Smooth muscle cell (in vitro differentiated cells): ENCODE measurements around the gene GFOD1. TPM values are rescaled to one million over a fixed set of nuclear protein-coding genes. Genes with fewer than 3 reads are reported as not detected.

Source experiments
- DNase-seq: peaks from one replicate; lab custom pipeline; 2025; ENCODE audit not compliant: unreplicated experiment; lab: John Stamatoyannopoulos, UW
- H2AFZ ChIP-seq: fragments of 200-600 bp; sonication (generic); 2 replicates; pipeline ENCODE4 v1.6.0; 2016; ENCODE audit warnings: antibody characterized with exemption, low read depth, mild to moderate bottlenecking
- H3F3A ChIP-seq: fragments of 200-600 bp; sonication (generic); 2 replicates; pipeline ENCODE4 v1.6.0; 2017; ENCODE audit warnings: antibody characterized with exemption, low read depth
- H3K27ac ChIP-seq: fragments of 200-600 bp; sonication (generic); 2 replicates; pipeline ENCODE4 v1.5.1; 2016; ENCODE audit warnings: low read depth, mild to moderate bottlenecking
- H3K27me3 ChIP-seq: fragments of 200-600 bp; sonication (generic); 2 replicates; pipeline ENCODE4 v1.6.1; 2016; ENCODE audit warnings: low read depth, mild to moderate bottlenecking
- H3K36me3 ChIP-seq: fragments of 200-600 bp; sonication (generic); 2 replicates; pipeline ENCODE4 v1.5.1; 2016; ENCODE audit warnings: low read depth
- H3K4me1 ChIP-seq: fragments of 200-600 bp; sonication (generic); 2 replicates; pipeline ENCODE4 v1.5.1; 2016; ENCODE audit warnings: low read depth
- H3K4me2 ChIP-seq: fragments of 200-600 bp; sonication (generic); 2 replicates; pipeline ENCODE4 v1.6.0; 2016; ENCODE audit warnings: mild to moderate bottlenecking
- H3K4me3 ChIP-seq: fragments of 200-600 bp; sonication (generic); 2 replicates; pipeline ENCODE4 v1.5.1; 2016; ENCODE audit warnings: mild to moderate bottlenecking
- H3K79me2 ChIP-seq: fragments of 200-600 bp; sonication (generic); 2 replicates; pipeline ENCODE4 v1.6.0; 2016; ENCODE audit warnings: low read depth, mild to moderate bottlenecking
- H3K9ac ChIP-seq: fragments of 200-600 bp; sonication (generic); 2 replicates; pipeline ENCODE4 v1.6.0; 2016; ENCODE audit warnings: low read depth
- H3K9me3 ChIP-seq: fragments of 200-600 bp; sonication (generic); replicated peaks from 2 replicates; pipeline ENCODE4 v1.5.1; 2016; ENCODE audit warnings: low read depth
- H4K20me1 ChIP-seq: fragments of 200-600 bp; sonication (generic); 2 replicates; pipeline ENCODE4 v1.6.0; 2016; ENCODE audit warnings: low read depth
- CTCF ChIP-seq: fragments of 200-600 bp; sonication (generic); IDR thresholded peaks from 2 replicates; pipeline ENCODE4 v1.5.1; 2017; ENCODE audit warnings: borderline replicate concordance, mild to moderate bottlenecking, antibody characterized with exemption; ENCODE audit not compliant: insufficient read depth, poor library complexity, severe bottlenecking
- WGBS: methylation state at CpG from one replicate; pipeline ENCODE4 v1.1.7; 2016; ENCODE audit warnings: low lambda C conversion rate; 5-methylcytosine and 5-hydroxymethylcytosine counted together
- polyA plus RNA-seq: library from polyadenylated mRNA; unstranded; fragments of >200 nt; fragmentation: Nextera tagmentation; extraction: Ambion mirVana; gene quantifications from 2 replicates; pipeline ENCODE4 v1.2.1, GENCODE V29; 2016
- total RNA-seq: library from RNA; depleted of rRNA; stranded (reverse); fragments of >200 nt; gene quantifications from 2 replicates; pipeline ENCODE4 v1.2.3, GENCODE V29; 2014

Gene GFOD1
- total and polyA plus RNA-seq, 2 experiments from 2014 or later = 9.6 to 14.0 TPM

DNA sequence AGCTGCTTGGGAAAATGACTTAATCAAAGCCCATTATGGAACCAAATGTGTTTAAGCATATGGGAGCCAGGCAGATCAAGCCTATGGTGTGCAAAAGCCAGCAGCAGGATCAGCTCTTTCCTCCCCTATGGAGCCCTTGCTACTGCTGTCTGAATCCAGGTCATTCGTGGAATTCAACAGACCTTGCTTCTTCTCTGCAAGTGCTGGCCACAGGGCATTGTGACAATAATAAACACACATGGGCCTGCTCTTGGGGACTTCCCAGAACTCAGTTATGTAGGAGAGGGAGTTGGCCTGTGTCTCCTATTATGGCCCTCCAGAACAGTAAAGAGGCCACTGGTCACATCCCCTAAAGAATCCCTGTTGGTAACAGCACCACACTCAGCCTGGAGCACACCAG, 18.6 kb downstream of the GFOD1 start:
- Histone ChIP-seq H4K20me1 (no peaks in the 10 kb centered on the region), H3K79me2 (peaks cover 52% of the 10 kb centered on the region), H3K9me3 (no peaks in the 10 kb centered on the region), H3K36me3 (no peaks in the 10 kb centered on the region), H3K4me3 (no peak overlapping the region), H3K4me1 (no peaks in the 10 kb centered on the region), H3K27me3 (no peaks in the 10 kb centered on the region), H3K27ac (no peak overlapping the region), H3F3A (no peaks in the 10 kb centered on the region), H2AFZ (no peak overlapping the region), H3K9ac (no peak overlapping the region), H3K4me2 (no peak overlapping the region)
- 96% methylated on average over 1 of the region's 1 CpG for WGBS
- DNase-seq = no peak
- no peak for TF ChIP-seq CTCF

GRCh38 chr6:13467216-13467600, 20.2 kb downstream of the GFOD1 start:
- Histone ChIP-seq H3K4me3 (no peak overlapping the region), H3K27ac (no peak overlapping the region), H3K9me3 (no peaks in the 10 kb centered on the region), H3K27me3 (no peaks in the 10 kb centered on the region), H3F3A (no peaks in the 10 kb centered on the region), H2AFZ (no peak overlapping the region), H3K4me1 (peaks cover 15% of the 10 kb centered on the region), H3K36me3 (no peaks in the 10 kb centered on the region), H3K79me2 (peaks cover 36% of the 10 kb centered on the region), H3K4me2 (no peak overlapping the region), H4K20me1 (no peaks in the 10 kb centered on the region), H3K9ac (no peak overlapping the region)
- DNase-seq = no peak
- 96% methylated on average over 3 of the region's 3 CpGs for WGBS
- no peak for TF ChIP-seq CTCF

GRCh38 chr6:13466304-13467215, 20.8 kb downstream of the GFOD1 start:
- no peak overlapping the region for H2AFZ ChIP-seq
- H3K4me3 ChIP-seq = no peak overlapping the region
- H3K4me2 ChIP-seq = no peak overlapping the region
- 77% methylated on average over 6 of the region's 6 CpGs for WGBS
- H3F3A ChIP-seq = no peaks in the 10 kb centered on the region
- no peaks in the 10 kb centered on the region for H3K36me3 ChIP-seq
- DNase-seq = no peak
- H3K27me3 ChIP-seq = no peaks in the 10 kb centered on the region
- no peaks in the 10 kb centered on the region for H3K9me3 ChIP-seq
- peaks cover 39% of the 10 kb centered on the region for H3K79me2 ChIP-seq
- no peak for TF ChIP-seq CTCF
- H3K27ac ChIP-seq = peak overlapping the region; percentile 52
- peaks cover 19% of the 10 kb centered on the region for H3K4me1 ChIP-seq
- peaks cover under 1% of the 10 kb centered on the region for H4K20me1 ChIP-seq
- no peak overlapping the region for H3K9ac ChIP-seq
